ENCODE results near the gene NDRG4.

Gene NDRG4

DNA sequence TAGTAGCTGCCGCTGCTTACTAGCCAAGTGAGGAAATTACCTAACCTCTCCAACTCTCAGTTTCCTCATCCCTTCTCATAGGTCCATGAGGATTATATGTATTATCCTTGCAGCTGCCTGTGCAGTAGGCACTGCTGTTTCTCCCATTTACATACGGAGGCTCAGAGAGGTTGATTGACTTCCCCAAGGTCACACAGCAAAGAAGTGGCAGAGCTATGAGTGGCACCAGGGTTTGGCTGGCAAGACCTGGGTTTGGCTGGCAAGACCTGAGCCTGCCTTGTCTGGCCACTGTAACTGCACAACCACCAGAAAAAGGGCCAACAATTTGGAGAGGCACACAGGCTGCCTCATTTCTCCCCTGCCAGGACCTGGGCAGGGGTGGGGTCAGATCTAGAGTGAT lies 2.5 kb upstream of the NDRG4 start:
- no peak for DNase-seq

DNA sequence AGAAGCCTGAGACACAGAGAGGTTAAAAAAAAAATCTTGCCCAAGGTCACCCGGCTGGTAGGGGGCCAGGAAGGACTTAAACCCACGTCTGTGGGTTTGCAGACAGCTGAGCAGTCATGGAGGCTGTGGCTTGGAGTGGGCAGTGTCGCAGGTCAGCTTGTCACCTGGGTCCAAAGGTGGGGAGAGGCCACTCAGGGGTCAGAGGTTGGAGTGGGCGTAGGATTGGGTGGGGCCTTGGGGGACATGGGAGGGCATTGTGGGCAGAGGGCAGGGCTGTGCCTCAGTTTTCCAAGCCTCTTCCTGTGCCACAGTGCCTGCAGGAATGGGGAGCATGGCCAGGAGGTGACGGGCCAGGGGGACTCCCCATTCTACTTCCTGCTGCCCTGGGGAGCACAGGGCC lies 2.0 kb upstream of the NDRG4 start:
- DNase-seq = no peak

DNA sequence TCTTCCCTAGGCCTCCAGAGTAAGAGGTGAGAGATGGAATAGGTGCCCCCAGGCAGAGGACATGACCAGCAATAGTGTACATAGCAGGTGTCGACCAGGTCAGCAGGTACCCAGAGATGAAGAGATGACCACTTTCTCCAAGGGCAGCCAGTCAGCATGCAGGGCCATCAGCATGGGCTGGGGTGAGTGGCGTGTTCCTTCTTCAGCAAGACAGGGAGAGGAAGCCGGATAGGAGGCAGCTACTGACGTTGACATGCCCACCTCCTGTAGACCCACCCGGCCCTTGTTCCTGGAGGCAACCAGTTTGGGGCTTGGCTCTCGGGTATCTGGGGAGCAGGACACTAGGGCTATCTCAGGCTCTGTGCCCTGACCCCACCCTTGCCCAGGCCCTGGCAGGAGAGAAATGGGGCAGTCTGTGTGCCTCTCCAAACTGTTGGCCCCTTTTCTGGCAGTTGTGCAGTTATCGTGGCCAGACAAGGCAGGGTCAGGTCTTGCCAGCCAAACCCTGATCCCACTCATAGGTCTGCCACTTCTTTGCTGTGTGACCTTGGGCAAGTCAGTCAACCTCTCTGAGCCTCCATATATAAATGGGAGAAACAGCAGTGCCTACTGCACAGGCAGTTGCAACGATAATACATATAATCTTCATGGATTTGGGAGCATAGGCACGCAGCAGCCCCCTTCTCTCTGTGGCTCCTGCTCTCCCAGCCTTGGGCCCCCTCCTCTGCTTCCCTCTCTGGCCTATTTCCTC lies 1.4 kb upstream of the NDRG4 start:
- no peak for DNase-seq

DNA sequence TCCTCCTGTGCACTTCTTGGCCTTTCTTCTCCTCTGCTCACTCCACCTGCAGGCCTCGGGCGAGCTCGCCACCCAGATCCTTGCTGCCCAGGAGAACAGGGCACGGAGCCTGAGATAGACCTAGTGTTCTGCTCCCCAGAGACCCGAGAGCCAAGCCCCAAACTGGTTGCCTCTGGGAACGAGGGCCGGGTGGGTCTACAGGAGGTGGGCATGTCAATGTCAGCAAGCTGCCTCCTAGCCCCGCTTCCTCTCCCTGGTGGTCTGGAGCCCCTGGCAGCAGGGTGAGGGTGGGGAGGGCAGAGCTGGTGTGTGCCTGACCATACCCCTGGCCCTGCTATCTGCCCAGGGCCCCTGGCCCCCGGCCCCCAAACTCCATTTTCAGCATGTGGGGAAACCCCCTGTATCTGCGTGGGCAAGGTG lies 841 bp upstream of the NDRG4 start:
- no peak for DNase-seq

DNA sequence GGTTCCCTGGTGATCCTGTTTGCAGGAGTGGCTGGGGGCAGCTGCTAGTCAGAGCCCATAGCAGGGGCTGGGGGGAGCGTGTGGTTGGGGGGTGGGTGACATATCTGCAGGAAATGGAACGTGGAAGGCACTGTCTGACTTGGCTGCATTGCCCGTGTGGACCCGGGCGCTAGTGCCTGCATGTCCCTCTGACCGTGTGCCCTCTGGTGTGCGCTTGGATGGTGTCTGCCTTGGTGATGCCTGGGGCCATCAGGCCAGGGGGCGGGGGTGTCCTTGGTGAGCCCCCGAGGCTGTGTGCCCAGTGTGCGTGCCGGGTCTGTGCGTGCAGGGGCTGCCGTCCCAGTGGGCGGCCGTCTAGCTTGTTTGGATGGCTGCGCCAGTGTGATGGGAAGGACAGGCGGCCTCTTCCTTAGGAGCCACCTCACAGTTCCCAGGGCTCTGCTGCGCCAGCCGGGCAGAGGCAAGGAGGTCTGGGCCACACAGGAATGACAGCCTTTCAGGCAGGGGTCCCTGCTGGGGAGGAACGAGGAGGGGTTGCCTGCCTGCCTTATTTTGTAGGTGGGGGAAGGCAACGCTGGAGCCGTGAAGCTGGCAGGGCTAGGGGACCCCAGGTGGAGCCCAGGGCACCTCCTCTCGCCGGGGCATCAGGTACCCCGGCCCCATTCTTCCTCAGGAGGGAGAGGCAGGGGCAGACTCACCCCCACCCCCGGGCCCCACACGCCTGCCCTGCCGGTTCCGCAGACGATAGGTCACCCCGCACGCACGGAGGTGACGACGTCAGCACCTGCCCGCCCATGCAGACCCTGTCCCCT lies 693 bp downstream of the NDRG4 start:
- no peak for DNase-seq

DNA sequence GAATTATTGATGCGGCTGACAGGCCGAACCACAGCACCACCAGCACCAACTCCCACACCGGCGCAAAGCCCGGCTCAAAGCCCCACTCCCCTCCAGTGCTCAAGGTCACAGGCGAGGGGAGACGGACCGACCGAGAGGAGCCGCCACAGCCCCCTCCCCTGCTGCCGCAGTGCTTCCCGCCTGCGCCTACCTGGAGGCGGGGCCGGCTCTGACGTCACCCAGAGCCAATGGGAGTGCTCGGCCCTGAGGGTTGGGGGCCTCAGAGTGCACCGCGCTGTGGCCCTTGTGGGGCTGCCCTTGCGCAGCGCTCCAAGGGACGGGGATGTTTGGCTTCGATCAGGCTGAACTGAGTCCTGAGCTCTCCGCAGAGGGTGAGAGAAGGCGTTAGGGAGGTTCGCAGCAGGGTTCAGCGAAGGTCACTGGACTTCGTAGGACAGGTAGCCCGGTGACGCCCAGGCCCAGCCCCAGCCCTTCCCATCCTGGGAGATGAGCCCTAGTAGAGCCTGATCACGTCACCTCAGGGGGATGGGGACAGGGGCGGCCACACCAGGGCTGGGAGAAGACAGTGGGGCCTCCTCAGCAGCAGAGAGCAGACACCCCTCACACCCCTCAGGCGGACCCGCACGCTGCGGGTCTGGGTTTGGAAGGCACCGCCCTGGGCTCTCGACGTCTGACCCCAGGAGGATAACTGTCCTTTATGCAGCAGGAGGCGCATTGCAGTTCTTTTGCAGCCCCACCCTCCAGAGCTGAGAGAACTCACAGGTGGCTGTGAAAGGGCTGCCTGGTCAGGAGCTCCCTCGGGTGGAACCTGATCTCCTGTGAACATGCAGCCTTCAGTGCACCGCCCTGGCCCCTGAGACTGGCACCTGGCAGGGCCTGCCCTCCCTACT lies 1.5 kb downstream of the NDRG4 start:
- no peak for DNase-seq

DNA sequence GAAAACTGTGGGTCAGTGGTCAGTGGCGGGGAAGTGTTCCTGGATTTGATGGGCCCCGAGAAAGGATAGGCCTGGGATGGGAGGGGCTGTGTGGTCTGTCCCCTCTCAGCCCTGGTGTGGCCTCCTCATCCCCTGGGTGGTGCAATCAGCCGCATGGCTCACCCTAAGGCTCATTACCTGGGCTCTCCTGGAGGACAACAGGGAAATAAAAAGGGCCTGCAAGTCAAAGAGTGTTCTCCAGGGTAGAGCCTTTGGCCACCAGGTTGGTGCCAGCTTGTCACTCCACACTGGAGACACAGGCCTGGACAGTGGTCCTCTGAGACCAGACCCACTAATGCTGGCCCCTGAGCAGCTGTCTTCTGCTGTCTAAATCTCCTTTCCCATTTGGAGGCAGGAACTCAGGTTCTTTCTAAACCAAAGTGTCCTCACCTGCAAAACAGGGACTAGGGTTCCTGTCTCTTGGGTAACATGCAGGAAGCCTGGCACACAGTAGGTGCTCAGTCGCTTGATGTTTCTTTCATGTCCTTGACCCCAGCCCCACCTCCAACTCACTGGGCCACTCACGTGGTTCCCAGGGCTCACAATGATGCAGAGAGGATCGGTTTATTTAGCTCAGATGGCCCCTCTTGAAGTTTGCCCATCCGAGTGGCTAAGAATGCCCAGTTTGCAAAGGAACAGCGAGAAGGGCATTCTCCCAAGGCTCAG lies 2.4 kb downstream of the NDRG4 start:
- no peak for DNase-seq

DNA sequence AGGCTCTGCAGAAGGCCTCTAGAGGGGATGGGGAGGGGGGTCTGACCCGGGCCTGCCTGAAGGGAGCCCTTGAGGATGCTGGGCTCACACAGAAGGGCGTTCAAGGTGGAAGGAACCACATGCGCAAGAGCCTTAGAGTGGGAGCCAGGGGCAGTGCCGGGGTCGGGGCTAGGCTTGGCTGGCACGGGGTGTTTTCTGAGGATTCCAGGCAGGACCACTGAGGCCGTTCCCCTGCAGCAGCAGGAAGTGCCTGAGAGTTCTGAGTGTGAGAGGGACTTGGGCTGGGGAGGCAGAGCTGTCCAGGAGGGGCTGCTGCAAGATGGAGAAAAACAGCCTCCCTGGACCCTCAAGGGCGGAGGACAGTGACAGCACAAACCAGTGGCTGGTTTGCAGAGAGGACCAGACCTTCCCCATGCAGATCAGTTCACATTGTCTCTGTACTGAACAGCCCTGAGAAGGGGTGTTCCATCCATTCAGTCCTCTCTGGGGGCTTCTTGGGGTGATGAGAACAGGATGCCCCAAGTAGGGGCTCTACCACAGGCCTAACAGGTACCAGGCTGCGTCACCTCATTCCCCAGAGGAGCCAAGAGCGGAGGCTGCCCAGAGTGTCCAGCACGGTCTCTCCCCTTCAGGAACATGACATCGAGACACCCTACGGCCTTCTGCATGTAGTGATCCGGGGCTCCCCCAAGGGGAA lies 3.4 kb downstream of the NDRG4 start:
- DNase-seq = no peak

DNA sequence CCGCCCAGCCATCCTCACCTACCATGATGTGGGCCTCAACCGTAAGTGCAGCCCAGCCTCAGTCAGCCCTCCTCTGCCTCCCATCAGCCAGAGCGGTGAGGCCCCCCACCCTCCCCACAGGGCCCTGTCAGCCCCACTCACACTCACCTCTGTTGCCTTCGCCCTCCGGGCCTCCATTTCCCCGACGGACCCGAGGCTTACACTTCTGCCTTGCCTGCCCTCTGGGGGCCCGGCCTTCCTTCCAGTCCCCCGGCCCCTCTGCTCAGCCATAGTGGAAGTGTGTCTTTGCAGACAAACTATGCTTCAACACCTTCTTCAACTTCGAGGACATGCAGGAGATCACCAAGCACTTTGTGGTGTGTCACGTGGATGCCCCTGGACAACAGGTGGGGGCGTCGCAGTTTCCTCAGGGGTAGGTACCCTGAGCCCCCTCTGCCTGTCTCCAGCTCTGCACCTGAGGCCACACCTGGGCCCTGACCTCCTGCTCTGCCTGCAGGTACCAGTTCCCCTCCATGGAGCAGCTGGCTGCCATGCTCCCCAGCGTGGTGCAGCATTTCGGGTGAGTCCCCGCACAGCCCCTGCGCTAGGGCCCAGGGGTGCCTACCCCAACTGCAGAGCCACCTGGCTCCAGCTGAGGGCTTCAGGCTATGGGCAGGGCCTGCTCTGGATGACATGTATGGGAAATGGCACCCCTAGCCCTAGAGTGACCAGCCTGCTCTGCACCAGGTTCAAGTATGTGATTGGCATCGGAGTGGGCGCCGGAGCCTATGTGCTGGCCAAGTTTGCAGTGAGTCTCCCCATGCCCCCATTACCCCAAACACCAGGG lies 4.1 kb downstream of the NDRG4 start:
- no peak for DNase-seq

DNA sequence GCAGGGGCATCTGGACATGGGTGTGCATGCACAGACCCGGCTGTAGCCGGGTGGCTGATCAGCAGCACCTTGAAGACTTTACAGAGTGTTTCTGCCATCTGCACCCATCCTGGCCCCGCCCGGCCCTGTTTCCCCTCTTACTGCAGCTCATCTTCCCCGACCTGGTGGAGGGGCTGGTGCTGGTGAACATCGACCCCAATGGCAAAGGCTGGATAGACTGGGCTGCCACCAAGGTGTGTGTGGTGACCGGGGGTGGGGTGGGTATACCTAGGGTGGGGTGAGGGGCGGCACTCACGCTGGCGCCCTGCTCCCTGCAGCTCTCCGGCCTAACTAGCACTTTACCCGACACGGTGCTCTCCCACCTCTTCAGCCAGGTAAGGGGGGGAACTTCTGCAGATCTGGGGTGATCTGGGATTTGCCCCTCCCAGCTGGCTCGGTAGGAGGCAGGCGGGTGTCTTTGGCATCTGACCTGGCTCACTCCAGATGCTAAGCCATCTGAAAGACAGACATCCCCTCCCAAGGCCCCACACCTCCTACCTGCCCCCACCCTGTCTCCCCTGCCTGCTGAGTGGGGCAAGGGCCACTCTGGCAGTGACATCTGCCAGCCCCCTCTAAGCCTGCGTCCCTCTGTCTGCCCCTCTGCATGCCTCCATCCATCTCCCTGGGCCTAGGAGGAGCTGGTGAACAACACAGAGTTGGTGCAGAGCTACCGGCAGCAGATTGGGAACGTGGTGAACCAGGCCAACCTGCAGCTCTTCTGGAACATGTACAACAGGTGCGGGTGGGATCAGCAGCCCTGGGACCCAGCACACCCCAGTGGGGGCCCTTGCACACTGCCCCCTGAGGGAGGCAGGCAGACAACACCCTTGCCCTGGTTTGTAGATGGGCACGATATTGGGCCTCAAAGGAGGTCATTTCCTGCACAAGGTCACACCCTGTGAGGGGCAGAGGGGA lies 6.6 kb downstream of the NDRG4 start:
- DNase-seq = no peak

DNA sequence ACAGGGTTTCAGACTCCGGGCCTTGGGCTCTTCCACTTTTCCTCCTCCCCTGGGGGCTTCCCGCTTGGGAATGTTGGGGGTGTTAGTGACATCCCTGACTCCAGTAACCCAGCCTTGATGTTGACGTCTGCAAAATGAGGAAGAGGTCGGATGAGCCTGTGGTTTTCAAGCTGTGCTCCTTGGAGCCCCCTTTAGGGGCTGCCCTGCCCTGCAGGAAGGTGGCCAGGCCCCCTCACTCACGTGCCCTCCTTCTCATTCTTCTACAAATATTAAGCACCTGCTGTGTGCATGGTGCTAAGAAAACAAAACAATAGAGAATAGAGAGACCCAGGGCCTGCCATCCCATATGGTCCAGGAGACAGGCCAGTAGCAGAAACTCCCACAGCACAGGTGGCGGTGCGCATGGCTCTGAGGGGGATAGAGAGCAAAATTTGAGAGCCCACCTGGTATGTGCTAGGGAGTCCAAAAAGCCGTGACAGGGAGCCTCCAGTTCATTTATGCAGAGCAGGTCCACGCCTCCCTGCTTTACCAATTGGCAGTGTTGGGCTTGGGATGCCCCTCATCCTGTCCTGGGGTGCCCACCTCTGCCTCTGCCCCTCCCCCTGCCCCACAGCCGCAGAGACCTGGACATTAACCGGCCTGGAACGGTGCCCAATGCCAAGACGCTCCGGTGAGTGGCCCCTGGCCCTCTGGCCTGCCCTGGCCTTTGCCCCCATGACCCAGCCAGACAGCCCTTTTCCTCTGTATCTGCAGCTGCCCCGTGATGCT lies 7.4 kb downstream of the NDRG4 start:
- DNase-seq = no peak

DNA sequence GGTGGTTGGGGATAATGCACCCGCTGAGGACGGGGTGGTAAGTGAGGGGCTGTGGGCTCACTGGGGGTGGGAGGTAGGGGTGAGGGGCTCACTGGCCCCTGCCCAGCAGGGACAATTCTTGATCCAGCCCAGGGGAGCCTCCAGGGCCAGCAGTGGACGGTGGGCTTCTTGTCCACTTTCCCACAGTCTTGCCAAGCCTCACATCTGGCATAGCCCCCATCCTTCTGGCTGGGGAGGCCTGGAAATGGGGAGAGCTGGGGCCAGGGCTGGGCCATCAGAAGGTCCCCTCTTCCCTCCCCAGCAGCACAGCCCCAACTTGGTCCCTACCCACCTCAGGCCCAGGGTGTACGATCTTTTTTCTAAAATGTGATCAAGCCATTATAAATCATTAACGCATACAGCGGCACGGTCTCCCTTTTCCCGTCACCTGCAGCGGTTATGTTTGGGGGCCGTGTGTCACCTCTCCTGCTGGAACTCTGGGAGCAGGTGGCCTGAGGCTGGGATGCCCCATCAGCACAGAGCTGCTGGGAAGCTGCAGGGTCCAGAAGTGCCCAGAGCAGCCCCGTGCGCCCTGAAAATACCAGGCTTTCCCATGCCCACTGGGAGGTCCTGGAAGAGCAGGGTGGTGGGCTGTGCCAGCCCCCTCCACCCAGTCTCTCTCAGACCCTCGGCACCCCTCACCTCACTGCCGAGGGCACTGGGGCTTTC lies 8.2 kb downstream of the NDRG4 start:
- no peak for DNase-seq

DNA sequence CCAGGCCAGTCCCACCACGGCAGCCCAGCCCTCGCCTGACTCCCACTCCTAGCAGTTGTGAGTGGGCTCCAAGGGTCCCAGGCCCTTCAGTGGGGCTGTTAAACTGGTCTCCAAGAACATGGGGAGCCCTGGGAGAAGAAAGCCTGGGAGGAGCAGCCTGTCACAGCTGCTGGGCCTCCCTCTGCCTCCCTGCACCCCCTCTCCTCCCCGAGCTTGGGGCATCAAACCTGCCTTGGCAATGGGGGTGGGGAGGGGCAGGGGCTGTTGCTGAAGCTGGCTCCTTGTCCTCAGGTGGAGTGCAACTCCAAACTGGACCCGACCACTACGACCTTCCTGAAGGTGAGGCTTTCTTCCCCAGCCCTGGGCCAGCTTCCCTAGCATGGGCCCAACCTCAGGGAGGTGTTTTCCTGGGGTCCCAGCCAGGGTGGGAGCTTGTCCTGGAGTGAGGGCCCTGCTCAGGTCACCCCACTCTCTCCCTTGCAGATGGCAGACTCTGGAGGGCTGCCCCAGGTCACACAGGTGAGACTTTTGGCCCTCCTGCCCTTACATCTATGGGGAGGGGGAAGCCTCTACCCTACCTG lies 8.8 kb downstream of the NDRG4 start:
- no peak for DNase-seq

DNA sequence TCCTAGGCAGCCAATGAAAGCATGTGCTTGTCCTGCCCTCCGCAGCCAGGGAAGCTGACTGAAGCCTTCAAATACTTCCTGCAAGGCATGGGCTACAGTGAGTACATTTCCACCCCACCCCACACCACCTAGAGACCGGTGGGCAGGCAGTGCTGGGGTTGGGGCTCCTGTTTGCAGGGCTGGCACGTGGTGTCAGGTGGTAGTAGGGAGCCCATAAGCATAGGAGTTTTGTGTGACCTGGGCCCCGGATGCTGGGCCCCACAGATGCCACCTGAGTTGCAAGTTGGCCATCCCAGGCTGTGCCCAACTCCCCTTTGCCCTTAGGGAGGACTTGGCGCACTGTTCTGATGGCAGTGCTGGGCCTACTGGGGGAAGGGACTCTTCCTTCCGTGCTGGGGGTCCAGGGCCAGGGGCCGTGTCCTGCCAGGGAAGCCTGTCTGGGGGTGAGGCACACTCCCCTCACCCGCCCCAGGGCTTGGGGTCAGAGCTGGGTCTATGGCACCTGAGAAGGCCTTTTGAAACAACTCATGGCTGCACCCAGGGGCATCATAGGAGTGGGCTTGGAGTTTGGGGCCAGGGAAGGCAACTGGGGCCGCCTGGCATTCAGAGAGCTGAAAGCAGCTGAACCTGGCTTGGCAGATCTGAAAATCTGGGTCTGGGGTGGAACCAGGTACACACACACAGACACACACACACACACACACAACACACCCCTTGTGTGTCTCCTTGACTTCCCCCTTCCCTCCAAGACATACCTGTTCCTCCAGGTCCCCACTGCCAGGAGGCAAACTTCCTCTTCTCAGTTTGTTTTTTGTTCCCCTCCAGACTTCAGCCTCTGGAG lies 9.5 kb downstream of the NDRG4 start:
- DNase-seq = no peak

DNA sequence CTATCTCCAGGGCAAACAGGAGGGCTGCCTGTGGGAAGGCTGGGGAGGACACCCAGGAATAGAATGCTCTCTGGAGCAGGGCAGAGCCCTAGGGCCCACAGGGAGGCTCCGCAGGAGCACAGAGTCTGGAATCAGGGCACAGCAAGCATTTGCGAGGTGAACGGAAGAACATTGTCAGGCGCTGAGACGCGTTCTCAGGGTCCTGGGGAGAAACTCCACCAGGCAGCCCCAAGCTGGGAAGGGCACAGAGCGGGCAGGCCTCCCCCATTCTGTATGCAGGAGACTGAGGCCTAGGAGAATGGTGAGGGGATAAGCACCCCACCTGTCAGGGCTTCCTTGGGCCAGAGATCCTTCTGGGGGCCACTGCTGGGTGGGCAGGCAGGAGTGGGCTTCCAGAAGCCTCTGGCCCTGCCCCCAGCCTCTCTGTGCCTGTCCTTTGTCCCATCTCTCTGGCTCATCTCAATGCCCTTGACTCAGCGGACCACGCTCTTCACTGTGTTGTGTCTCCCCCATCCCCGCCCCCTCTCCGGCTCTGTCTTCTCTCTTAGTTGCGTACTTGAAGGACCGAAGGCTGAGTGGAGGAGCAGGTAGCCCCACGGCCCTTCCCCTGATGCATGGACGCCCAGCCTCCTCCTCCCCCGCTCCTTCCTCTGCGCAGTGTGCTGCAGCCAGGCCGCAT lies 10.3 kb downstream of the NDRG4 start:
- no peak for DNase-seq
